T-cell (primary cell): Measurements from ENCODE around the gene RUBCNL. TPM values are rescaled to one million over a fixed set of nuclear protein-coding genes. Genes with fewer than 3 reads are reported as not detected.

Experiments used
- ATAC-seq, 4 experiments: fragments of 200-7000 bp in 3 of 4; fragments of 150-1000 bp in 1 of 4; cut with Tn5 transposase; replicated peaks in 1 of 4; 1 replicate in 3 of 4; 2 replicates in 1 of 4; pipeline ENCODE4 v1.10.0; 2021; ENCODE audit warnings: moderate library complexity in 3 of 4, mild to moderate bottlenecking in 2 of 4, moderate number of reproducible peaks in 1 of 4
- CTCF ChIA-PET, 2 donors: fragments of 300-600 bp; sonication (Branson Sonifier 250); formaldehyde crosslinking; loops; one replicate each; lab custom pipeline; 2022; ENCODE audit warnings: antibody characterized with exemption in 2 of 2; lab: Charles Lee
- POLR2A ChIA-PET, 2 donors: fragments of 300-600 bp; sonication (Branson Sonifier 250); formaldehyde crosslinking; loops; one replicate each; lab custom pipeline; 2022; ENCODE audit warnings: antibody characterized with exemption in 2 of 2; lab: Charles Lee
- DNase-seq, 35 experiments: peaks; one replicate each; pipeline versions ENCODE4 v3.0.0 to v3.0.0-alpha.2; 2013 to 2023
- H3K27ac ChIP-seq: one replicate; pipeline ENCODE4 v1.5.1; 2013; ENCODE audit warnings: low read length
- H3K27me3 ChIP-seq, 2 experiments: replicated peaks in 1 of 2; 1 replicate in 1 of 2; 2 replicates in 1 of 2; pipeline versions ENCODE4 v1.6.1 to v1.7.0; 2013; ENCODE audit warnings: low read length in 1 of 2, mixed read lengths in 1 of 2; ENCODE audit not compliant: control insufficient read depth in 2 of 2, insufficient read depth in 2 of 2; ENCODE audit errors: extremely low read depth in 1 of 2
- H3K36me3 ChIP-seq, 2 donors: 1 replicate in 1 of 2; 2 replicates in 1 of 2; pipeline versions ENCODE4 v1.6.1 to v1.7.0; 2013; ENCODE audit warnings: low read length in 1 of 2; ENCODE audit not compliant: control insufficient read depth in 2 of 2, insufficient read depth in 1 of 2; ENCODE audit errors: extremely low read depth in 1 of 2
- H3K4me1 ChIP-seq, 2 experiments: 1 replicate in 1 of 2; 2 replicates in 1 of 2; pipeline versions ENCODE4 v1.6.1 to v1.7.0; 2013; ENCODE audit warnings: low read length in 2 of 2, mixed read lengths in 1 of 2; ENCODE audit not compliant: insufficient read depth in 2 of 2, control insufficient read depth in 1 of 2; ENCODE audit errors: extremely low read depth in 1 of 2
- H3K4me3 ChIP-seq, 2 donors: 1 replicate in 1 of 2; 2 replicates in 1 of 2; pipeline versions ENCODE4 v1.5.1 to v1.7.0; 2013; ENCODE audit warnings: mild to moderate bottlenecking in 2 of 2, low read length in 1 of 2, moderate library complexity in 1 of 2; ENCODE audit not compliant: control insufficient read depth in 1 of 2; ENCODE audit errors: extremely low read depth in 1 of 2
- H3K9me3 ChIP-seq: 2 replicates; pipeline ENCODE4 v1.7.0; 2013
- H3K27ac Mint-ChIP-seq, 2 donors: one replicate each; pipeline ENCODE4 v1.8.0; 2020 to 2021; ENCODE audit warnings: mild to moderate bottlenecking in 2 of 2, mixed read lengths in 2 of 2
- H3K27me3 Mint-ChIP-seq, 2 donors: one replicate each; pipeline ENCODE4 v1.8.0; 2021 to 2022; ENCODE audit warnings: mixed read lengths in 2 of 2
- H3K36me3 Mint-ChIP-seq: one replicate; pipeline ENCODE4 v1.8.0; 2021; ENCODE audit warnings: mixed read lengths
- H3K4me1 Mint-ChIP-seq, 3 donors: one replicate each; pipeline ENCODE4 v1.8.0; 2020 to 2022; ENCODE audit warnings: mixed read lengths in 3 of 3, mild to moderate bottlenecking in 1 of 3
- H3K4me3 Mint-ChIP-seq, 3 donors: one replicate each; pipeline ENCODE4 v1.8.0; 2020 to 2022; ENCODE audit warnings: mild to moderate bottlenecking in 3 of 3, mixed read lengths in 3 of 3, moderate library complexity in 3 of 3
- H3K9me3 Mint-ChIP-seq, 3 donors: one replicate each; pipeline ENCODE4 v1.8.0; 2020 to 2022; ENCODE audit warnings: mixed read lengths in 3 of 3
- WGBS: methylation state at CpG from one replicate; pipeline ENCODE4 v1.1.5; 2013; ENCODE audit warnings: missing lambda C conversion rate; ENCODE audit not compliant: insufficient coverage; 5-methylcytosine and 5-hydroxymethylcytosine counted together
- total RNA-seq, 35 experiments: library from RNA in 6 of 35; stranded (reverse) in 6 of 35; fragments of 120-200 nt in 1 of 35; gene quantifications; one replicate each; pipeline versions ENCODE4 v1.2.1 to v1.2.4 and lab custom pipeline; 2013 to 2026

The RUBCNL gene
- total RNA-seq, 5 donors from 2014 or later (not counting 1 experiment from before 2014, with no cell fraction given): 1.4 to 11.7 (median 2.2) TPM

GRCh38 chr13:46369506-46370277 is 17.4 kb downstream of the RUBCNL start:
- Histone ChIP-seq H3K9me3 (no peaks in the 10 kb centered on the region), H3K27ac (no peak overlapping the region), H3K36me3 (no peaks in the 10 kb centered on the region), H3K27me3 (no peaks in the 10 kb centered on the region), H3K4me3 (no peak overlapping the region), H3K4me1 (no peaks in the 10 kb centered on the region)
- ChIA-PET POLR2A (interaction anchor here in 1 of 2 donors (0.8 kb wide), 1 partner anchor 51 kb away, joined by 3 read pairs; no protein-coding TSS in a partner anchor), CTCF (no interaction called here)
- ATAC-seq (no peak), DNase-seq (no peak)
- H3K9me3 Mint-ChIP-seq: no peaks in the 10 kb centered on the region
- H3K27ac Mint-ChIP-seq: no peak overlapping the region
- H3K36me3 Mint-ChIP-seq: no peaks in the 10 kb centered on the region
- H3K27me3 Mint-ChIP-seq: peaks cover 0 to 5% of the 10 kb centered on the region in 2 donors
- 78% methylated on average over 1 of the region's 4 CpGs for WGBS
- H3K4me3 Mint-ChIP-seq: no peak overlapping the region
- H3K4me1 Mint-ChIP-seq: peaks cover 4 to 8% (median 5%) of the 10 kb centered on the region in 3 donors

- DNase-seq (no peak), ATAC-seq (no peak)
- no peaks in the 10 kb centered on the region for H3K36me3 Mint-ChIP-seq
- Histone ChIP-seq H3K27ac (no peak overlapping the region), H3K27me3 (no peaks in the 10 kb centered on the region), H3K4me1 (no peaks in the 10 kb centered on the region), H3K9me3 (no peaks in the 10 kb centered on the region), H3K36me3 (no peaks in the 10 kb centered on the region), H3K4me3 (no peak overlapping the region)
- no peak overlapping the region for H3K27ac Mint-ChIP-seq
- 86% methylated on average over 1 of the region's 3 CpGs for WGBS
- peaks cover 0 to 5% of the 10 kb centered on the region in 2 donors for H3K27me3 Mint-ChIP-seq
- H3K4me1 Mint-ChIP-seq: peaks cover 4 to 7% (median 5%) of the 10 kb centered on the region in 3 donors
- H3K9me3 Mint-ChIP-seq: no peaks in the 10 kb centered on the region
- ChIA-PET POLR2A (no interaction called here), CTCF (no interaction called here)
- no peak overlapping the region for H3K4me3 Mint-ChIP-seq
Observed at GRCh38 chr13:46367617-46368327, 19.3 kb downstream of the RUBCNL start.

- H3K4me3 Mint-ChIP-seq: no peak overlapping the region
Observed at GRCh38 chr13:46361276-46361934, 25.6 kb downstream of the RUBCNL start.

GRCh38 chr13:46360604-46361003 is 26.4 kb downstream of the RUBCNL start:
- Mint-ChIP-seq H3K27ac (no peak overlapping the region), H3K9me3 (no peaks in the 10 kb centered on the region), H3K27me3 (peaks cover 3 to 4% of the 10 kb centered on the region in 2 donors), H3K36me3 (no peaks in the 10 kb centered on the region), H3K4me1 (no peaks in the 10 kb centered on the region), H3K4me3 (no peak overlapping the region)
- no peaks in the 10 kb centered on the region for H3K36me3 ChIP-seq
- peaks cover 0 to 3% of the 10 kb centered on the region in 2 experiments for H3K27me3 ChIP-seq
- H3K4me3 ChIP-seq: no peak overlapping the region
- DNase-seq (no peak), ATAC-seq (no peak)
- no peaks in the 10 kb centered on the region for H3K9me3 ChIP-seq
- ChIA-PET POLR2A (interaction anchor here in 1 of 2 donors (0.6 kb wide), 1 partner anchor 422 kb away, joined by 3 read pairs; no protein-coding TSS in a partner anchor), CTCF (no interaction called here)
- WGBS: 77% methylated on average over 3 of the region's 3 CpGs
- H3K27ac ChIP-seq: no peak overlapping the region
- no peaks in the 10 kb centered on the region for H3K4me1 ChIP-seq

More at GRCh38 chr13:46361276-46361934, 25.6 kb downstream of the RUBCNL start:
- no peaks in the 10 kb centered on the region for H3K36me3 Mint-ChIP-seq
- Histone ChIP-seq H3K36me3 (no peaks in the 10 kb centered on the region), H3K27me3 (peaks cover 0 to 3% of the 10 kb centered on the region in 2 experiments), H3K27ac (no peak overlapping the region), H3K4me3 (no peak overlapping the region), H3K9me3 (no peaks in the 10 kb centered on the region), H3K4me1 (no peaks in the 10 kb centered on the region)
- H3K27me3 Mint-ChIP-seq: peaks cover 3 to 4% of the 10 kb centered on the region in 2 donors
- H3K4me1 Mint-ChIP-seq: no peaks in the 10 kb centered on the region
- WGBS: no CpG with 5 or more reads among the region's 7 CpGs
- ChIA-PET CTCF (no interaction called here), POLR2A (no interaction called here)
- DNase-seq (no peak), ATAC-seq (no peak)
- H3K9me3 Mint-ChIP-seq: no peaks in the 10 kb centered on the region
- H3K27ac Mint-ChIP-seq: no peak overlapping the region

GRCh38 chr13:46359714-46360113 is 27.3 kb downstream of the RUBCNL start:
- POLR2A ChIA-PET: no interaction called here
- peaks cover 0 to 3% of the 10 kb centered on the region in 2 experiments for H3K27me3 ChIP-seq
- peaks cover 3 to 4% of the 10 kb centered on the region in 2 donors for H3K27me3 Mint-ChIP-seq
- H3K36me3 Mint-ChIP-seq: no peaks in the 10 kb centered on the region
- peaks cover 0 to under 1% (median 0%) of the 10 kb centered on the region in 3 donors for H3K9me3 Mint-ChIP-seq
- DNase-seq (no peak), ATAC-seq (no peak)
- no peak overlapping the region for H3K27ac ChIP-seq
- CTCF ChIA-PET: no interaction called here
- no peaks in the 10 kb centered on the region for H3K36me3 ChIP-seq
- H3K27ac Mint-ChIP-seq: no peak overlapping the region
- H3K4me1 ChIP-seq: no peaks in the 10 kb centered on the region
- H3K9me3 ChIP-seq: no peaks in the 10 kb centered on the region
- H3K4me3 ChIP-seq: no peak overlapping the region
- WGBS: no CpG with 5 or more reads among the region's 1 CpG
- peaks cover 4% of the 10 kb centered on the region in 3 donors for H3K4me1 Mint-ChIP-seq
- H3K4me3 Mint-ChIP-seq: no peak overlapping the region

- WGBS: 88% methylated on average over 9 of the region's 11 CpGs
- DNase-seq (no peak), ATAC-seq (no peak)
- Histone ChIP-seq H3K4me1 (no peaks in the 10 kb centered on the region), H3K36me3 (no peaks in the 10 kb centered on the region), H3K27ac (no peak overlapping the region), H3K4me3 (no peak overlapping the region), H3K27me3 (peaks cover 0 to 3% of the 10 kb centered on the region in 2 experiments), H3K9me3 (no peaks in the 10 kb centered on the region)
- Mint-ChIP-seq H3K9me3 (peaks cover 0 to 4% (median 3%) of the 10 kb centered on the region in 3 donors), H3K4me3 (no peak overlapping the region), H3K27me3 (peaks cover 3 to 4% of the 10 kb centered on the region in 2 donors), H3K27ac (no peak overlapping the region), H3K36me3 (no peaks in the 10 kb centered on the region), H3K4me1 (peaks cover 7 to 9% (median 8%) of the 10 kb centered on the region in 3 donors)
- ChIA-PET POLR2A (no interaction called here), CTCF (no interaction called here)
Observed at GRCh38 chr13:46355901-46356590, 31.0 kb downstream of the RUBCNL start.
